ENCODE data around the gene PDCD7.
"Not testable (repeated sequence)": the region's sequence is repeated elsewhere in the genome, so short reads cannot be mapped to it uniquely, and the experiment has no call there.

The PDCD7 gene

GRCh38 chr15:65100442-65100841 lies 33.2 kb downstream of the PDCD7 start:
- no peaks in the 10 kb centered on the region for H3K4me1 Mint-ChIP-seq (ENCODE audit: low read depth)
- no peak overlapping the region for H3K4me3 Mint-ChIP-seq
- H3K27ac Mint-ChIP-seq = no peak overlapping the region

GRCh38 chr15:65099801-65100200 lies 33.8 kb downstream of the PDCD7 start:
- not testable (repeated sequence) for H3K4me3 Mint-ChIP-seq; H3K4me1 Mint-ChIP-seq (ENCODE audit: low read depth); H3K27ac Mint-ChIP-seq; H3K9me3 Mint-ChIP-seq (ENCODE audit: low read depth); H3K27me3 Mint-ChIP-seq; H3K36me3 Mint-ChIP-seq

More at GRCh38 chr15:65100442-65100841, 33.2 kb downstream of the PDCD7 start:
- no peaks in the 10 kb centered on the region for H3K9me3 Mint-ChIP-seq (ENCODE audit: low read depth)
- H3K36me3 Mint-ChIP-seq = peaks cover 5% of the 10 kb centered on the region
- no peaks in the 10 kb centered on the region for H3K27me3 Mint-ChIP-seq

GRCh38 chr15:65099336-65099735 lies 34.3 kb downstream of the PDCD7 start:
- Mint-ChIP-seq H3K4me1 (ENCODE audit: low read depth) (no peaks in the 10 kb centered on the region), H3K27ac (no peak overlapping the region), H3K4me3 (no peak overlapping the region), H3K27me3 (no peaks in the 10 kb centered on the region), H3K36me3 (peaks cover 5% of the 10 kb centered on the region), H3K9me3 (ENCODE audit: low read depth) (no peaks in the 10 kb centered on the region)

- H3K4me3 Mint-ChIP-seq = no peak overlapping the region
- H3K9me3 Mint-ChIP-seq (ENCODE audit: low read depth) = no peaks in the 10 kb centered on the region
- H3K36me3 Mint-ChIP-seq = peaks cover 5% of the 10 kb centered on the region
- H3K27me3 Mint-ChIP-seq = no peaks in the 10 kb centered on the region
- no peak overlapping the region for H3K27ac Mint-ChIP-seq
- no peaks in the 10 kb centered on the region for H3K4me1 Mint-ChIP-seq (ENCODE audit: low read depth)
These were observed 35.9 kb downstream of the PDCD7 start for GRCh38 chr15:65097651-65098263.

GRCh38 chr15:65096481-65097385 lies 36.9 kb downstream of the PDCD7 start:
- Mint-ChIP-seq H3K27me3 (no peaks in the 10 kb centered on the region), H3K4me1 (ENCODE audit: low read depth) (no peaks in the 10 kb centered on the region), H3K4me3 (no peak overlapping the region), H3K36me3 (peaks cover 4% of the 10 kb centered on the region), H3K9me3 (ENCODE audit: low read depth) (no peaks in the 10 kb centered on the region), H3K27ac (no peak overlapping the region)

- Mint-ChIP-seq H3K4me3 (no peak overlapping the region), H3K4me1 (ENCODE audit: low read depth) (no peaks in the 10 kb centered on the region), H3K27ac (no peak overlapping the region), H3K9me3 (ENCODE audit: low read depth) (no peaks in the 10 kb centered on the region), H3K36me3 (peaks cover 3% of the 10 kb centered on the region), H3K27me3 (no peaks in the 10 kb centered on the region)
These were observed 37.9 kb downstream of the PDCD7 start for GRCh38 chr15:65095747-65096104.

GRCh38 chr15:65095011-65095746 lies 38.4 kb downstream of the PDCD7 start:
- H3K4me1 Mint-ChIP-seq (ENCODE audit: low read depth) = no peaks in the 10 kb centered on the region
- no peaks in the 10 kb centered on the region for H3K9me3 Mint-ChIP-seq (ENCODE audit: low read depth)
- H3K27me3 Mint-ChIP-seq = no peaks in the 10 kb centered on the region
- H3K4me3 Mint-ChIP-seq = no peak overlapping the region
- H3K36me3 Mint-ChIP-seq = peaks cover 3% of the 10 kb centered on the region
- H3K27ac Mint-ChIP-seq = no peak overlapping the region

GRCh38 chr15:65094294-65094995 lies 39.2 kb downstream of the PDCD7 start:
- Mint-ChIP-seq H3K4me1 (ENCODE audit: low read depth) (no peaks in the 10 kb centered on the region), H3K27me3 (no peaks in the 10 kb centered on the region), H3K36me3 (peaks cover 3% of the 10 kb centered on the region), H3K27ac (no peak overlapping the region), H3K9me3 (ENCODE audit: low read depth) (no peaks in the 10 kb centered on the region), H3K4me3 (no peak overlapping the region)

- not testable (repeated sequence) for H3K36me3 Mint-ChIP-seq; H3K4me1 Mint-ChIP-seq (ENCODE audit: low read depth); H3K27me3 Mint-ChIP-seq; H3K9me3 Mint-ChIP-seq (ENCODE audit: low read depth); H3K4me3 Mint-ChIP-seq; H3K27ac Mint-ChIP-seq
These were observed 39.8 kb downstream of the PDCD7 start for GRCh38 chr15:65093793-65094170.

GRCh38 chr15:65092911-65093792 lies 40.5 kb downstream of the PDCD7 start:
- Mint-ChIP-seq H3K27me3 (no peaks in the 10 kb centered on the region), H3K4me3 (no peak overlapping the region), H3K27ac (no peak overlapping the region), H3K4me1 (ENCODE audit: low read depth) (no peaks in the 10 kb centered on the region), H3K9me3 (ENCODE audit: low read depth) (no peaks in the 10 kb centered on the region), H3K36me3 (no peaks in the 10 kb centered on the region)

- Mint-ChIP-seq H3K9me3 (ENCODE audit: low read depth) (no peaks in the 10 kb centered on the region), H3K27ac (no peak overlapping the region), H3K4me3 (no peak overlapping the region), H3K4me1 (ENCODE audit: low read depth) (no peaks in the 10 kb centered on the region), H3K36me3 (no peaks in the 10 kb centered on the region), H3K27me3 (no peaks in the 10 kb centered on the region)
These were observed 41.5 kb downstream of the PDCD7 start for GRCh38 chr15:65091946-65092770.

- Mint-ChIP-seq H3K27me3 (no peaks in the 10 kb centered on the region), H3K27ac (no peak overlapping the region), H3K36me3 (no peaks in the 10 kb centered on the region), H3K9me3 (ENCODE audit: low read depth) (no peaks in the 10 kb centered on the region), H3K4me3 (no peak overlapping the region), H3K4me1 (ENCODE audit: low read depth) (no peaks in the 10 kb centered on the region)
These were observed 44.3 kb downstream of the PDCD7 start for GRCh38 chr15:65089206-65089824.

GRCh38 chr15:65088643-65089021 lies 45.0 kb downstream of the PDCD7 start:
- Mint-ChIP-seq H3K27me3 (no peaks in the 10 kb centered on the region), H3K36me3 (no peaks in the 10 kb centered on the region), H3K4me3 (no peak overlapping the region), H3K9me3 (ENCODE audit: low read depth) (no peaks in the 10 kb centered on the region), H3K27ac (no peak overlapping the region), H3K4me1 (ENCODE audit: low read depth) (no peaks in the 10 kb centered on the region)
